CD8-positive, alpha-beta memory T cell (primary cell): ENCODE results near the gene REPS1. TPM values are rescaled to one million over a fixed set of nuclear protein-coding genes. Genes with fewer than 3 reads are reported as not detected.

ENCODE experiments used
- CTCF ChIA-PET: fragments of 350-600 bp; sonication (Branson Sonifier 250); formaldehyde crosslinking; loops from one replicate; lab custom pipeline; 2021; ENCODE audit warnings: antibody characterized with exemption; lab: Charles Lee
- POLR2A ChIA-PET: fragments of 350-600 bp; sonication (Branson Sonifier 250); formaldehyde crosslinking; loops from one replicate; lab custom pipeline; 2021; ENCODE audit warnings: antibody characterized with exemption; lab: Charles Lee
- DNase-seq, 5 donors: peaks; one replicate each; pipeline versions ENCODE4 v3.0.0 to v3.0.0-alpha.2; 2020 to 2022; ENCODE audit warnings: mixed read lengths in 1 of 5
- H3K27ac ChIP-seq: one replicate; pipeline ENCODE4 v1.7.0; 2013; ENCODE audit warnings: low read depth, mild to moderate bottlenecking, low read length, moderate library complexity
- H3K27me3 ChIP-seq: 2 replicates; pipeline ENCODE4 v1.7.0; 2013; ENCODE audit warnings: low read length, mild to moderate bottlenecking; ENCODE audit not compliant: insufficient read depth, poor library complexity, severe bottlenecking
- H3K36me3 ChIP-seq: 2 replicates; pipeline ENCODE4 v1.7.0; 2013; ENCODE audit warnings: mild to moderate bottlenecking, low read length, moderate library complexity; ENCODE audit not compliant: insufficient read depth
- H3K4me1 ChIP-seq: 2 replicates; pipeline ENCODE4 v1.7.0; 2013; ENCODE audit warnings: mild to moderate bottlenecking, low read length, moderate library complexity; ENCODE audit not compliant: insufficient read depth
- H3K4me3 ChIP-seq: 2 replicates; pipeline ENCODE4 v1.7.0; 2013; ENCODE audit warnings: mild to moderate bottlenecking, low read length
- H3K9me3 ChIP-seq: 2 replicates; pipeline ENCODE4 v1.7.0; 2013; ENCODE audit warnings: mild to moderate bottlenecking, low read length
- H3K27ac Mint-ChIP-seq, 8 donors: one replicate each; pipeline ENCODE4 v1.8.0; 2020 to 2021; ENCODE audit warnings: mixed read lengths in 8 of 8, mild to moderate bottlenecking in 6 of 8, inconsistent platforms in 3 of 8, moderate library complexity in 3 of 8
- H3K27me3 Mint-ChIP-seq, 2 donors: one replicate each; pipeline ENCODE4 v1.8.0; 2020 to 2021; ENCODE audit warnings: mixed read lengths in 2 of 2, mild to moderate bottlenecking in 1 of 2, moderate library complexity in 1 of 2
- H3K36me3 Mint-ChIP-seq, 3 donors: one replicate each; pipeline ENCODE4 v1.8.0; 2020 to 2021; ENCODE audit warnings: mixed read lengths in 3 of 3, inconsistent platforms in 1 of 3, mild to moderate bottlenecking in 1 of 3
- H3K4me1 Mint-ChIP-seq, 3 donors: one replicate each; pipeline ENCODE4 v1.8.0; 2020 to 2021; ENCODE audit warnings: mixed read lengths in 3 of 3, inconsistent platforms in 1 of 3, mild to moderate bottlenecking in 1 of 3
- H3K4me3 Mint-ChIP-seq, 7 donors: one replicate each; pipeline ENCODE4 v1.8.0; 2020 to 2021; ENCODE audit warnings: mixed read lengths in 7 of 7, mild to moderate bottlenecking in 6 of 7, moderate library complexity in 4 of 7, inconsistent platforms in 2 of 7
- H3K9me3 Mint-ChIP-seq, 5 donors: one replicate each; pipeline ENCODE4 v1.8.0; 2020 to 2022; ENCODE audit warnings: mixed read lengths in 5 of 5, mild to moderate bottlenecking in 3 of 5, moderate library complexity in 2 of 5, inconsistent platforms in 1 of 5
- polyA plus RNA-seq: library from polyadenylated mRNA; unstranded; fragments of 300-500 nt; fragmentation: Illumina TruSeq; gene quantifications from one replicate; pipeline ENCODE4 v1.2.3, GENCODE V29; 2021
- total RNA-seq, 2 experiments: library from RNA; stranded (reverse); gene quantifications; one replicate each; pipeline ENCODE4 v1.2.3, GENCODE V29; 2021

The REPS1 gene
- total and polyA plus RNA-seq, 3 experiments from 2014 or later = 37.3 to 69.5 (median 64.4) TPM

- H3K27me3 Mint-ChIP-seq = peaks cover 7 to 31% of the 10 kb centered on the region in 2 donors
- Histone ChIP-seq H3K36me3 (no peaks in the 10 kb centered on the region), H3K27ac (no peak overlapping the region), H3K4me3 (no peak overlapping the region), H3K9me3 (no peaks in the 10 kb centered on the region), H3K4me1 (no peaks in the 10 kb centered on the region), H3K27me3 (no peaks in the 10 kb centered on the region)
- H3K9me3 Mint-ChIP-seq = no peaks in the 10 kb centered on the region
- no peaks in the 10 kb centered on the region for H3K4me1 Mint-ChIP-seq
- ChIA-PET POLR2A (no interaction called here), CTCF (no interaction called here)
- no peak overlapping the region for H3K4me3 Mint-ChIP-seq
- no peak for DNase-seq
- no peak overlapping the region for H3K27ac Mint-ChIP-seq
- peaks cover 0 to 5% (median 0%) of the 10 kb centered on the region in 3 donors for H3K36me3 Mint-ChIP-seq
Measured at GRCh38 chr6:138857775-138858174, 130.3 kb downstream of the REPS1 start.

- Histone ChIP-seq H3K9me3 (no peaks in the 10 kb centered on the region), H3K36me3 (no peaks in the 10 kb centered on the region), H3K4me3 (no peak overlapping the region), H3K27me3 (no peaks in the 10 kb centered on the region), H3K4me1 (no peaks in the 10 kb centered on the region), H3K27ac (no peak overlapping the region)
- DNase-seq = no peak
- Mint-ChIP-seq H3K27me3 (peaks cover 7 to 31% of the 10 kb centered on the region in 2 donors), H3K4me1 (no peaks in the 10 kb centered on the region), H3K4me3 (no peak overlapping the region), H3K9me3 (no peaks in the 10 kb centered on the region), H3K36me3 (peaks cover 0 to 5% (median 0%) of the 10 kb centered on the region in 3 donors), H3K27ac (no peak overlapping the region)
- CTCF ChIA-PET = no interaction called here
- POLR2A ChIA-PET = no interaction called here
Measured at GRCh38 chr6:138856654-138857053, 131.4 kb downstream of the REPS1 start.

Other genes with a start within 250 kb of the REPS1 start
- 10 to 100 TPM; 15.1 to 16.1 TPM for gene CCDC28A, start 214.5 kb downstream of the REPS1 start, total RNA-seq
- gene CCDC28A, start 214.5 kb downstream of the REPS1 start, polyA plus RNA-seq = 52.4 TPM
- not detected for gene ECT2L, start 192.2 kb downstream of the REPS1 start, total RNA-seq
- gene ECT2L, start 192.2 kb downstream of the REPS1 start, polyA plus RNA-seq = 0.09 TPM
- gene ABRACL, start 40.5 kb upstream of the REPS1 start, total RNA-seq = 100 to 1,000 TPM; 141 to 145 TPM
- 212 TPM for gene ABRACL, start 40.5 kb upstream of the REPS1 start, polyA plus RNA-seq
- 10 to 100 TPM; 63.4 to 64.6 TPM for gene HECA, start 146.8 kb upstream of the REPS1 start, total RNA-seq
- 9.0 TPM for gene HECA, start 146.8 kb upstream of the REPS1 start, polyA plus RNA-seq